SK-N-MC (cell line): ENCODE data around the gene NAE1.

Experiments
- EZH2 ChIP-seq: fragments of 200-600 bp; sonication (generic); IDR thresholded peaks from one replicate; pipeline ENCODE4 v1.6.1; 2017; ENCODE audit warnings: antibody characterized with exemption
- POLR2AphosphoS5 ChIP-seq: IDR thresholded peaks from 2 replicates; pipeline ENCODE4 v1.6.1; 2012; ENCODE audit warnings: mild to moderate bottlenecking, low read depth, low read length, borderline replicate concordance

- no peak for TF ChIP-seq EZH2
- no peak for TF ChIP-seq POLR2AphosphoS5
These were observed 41.1 kb upstream of the NAE1 start for GRCh38 chr16:66871840-66872239.
